PC-9 (cell line): ENCODE data around the gene CRADD. TPM values are rescaled to one million over a fixed set of nuclear protein-coding genes. Genes with fewer than 3 reads are reported as not detected.

ENCODE experiments used
- BruUV-seq: library from RNA; stranded (reverse); fragments of 400-500 nt; replicated peaks from 2 replicates; lab custom pipeline; 2021; lab: Mats Ljungman, UMichigan
- CTCF ChIA-PET: fragments of 300-600 bp; sonication (Branson Sonifier 250); formaldehyde crosslinking; loops from one replicate; lab custom pipeline; 2022; ENCODE audit warnings: antibody characterized with exemption; lab: Charles Lee
- POLR2A ChIA-PET: fragments of 300-600 bp; sonication (Branson Sonifier 250); formaldehyde crosslinking; loops from one replicate; lab custom pipeline; 2022; ENCODE audit warnings: antibody characterized with exemption; ENCODE audit not compliant: unreplicated experiment; lab: Charles Lee
- DNase-seq, 2 experiments: peaks; one replicate each; pipeline versions ENCODE4 v3.0.0 to v3.0.0-alpha.2; 2015 to 2022; ENCODE audit warnings: mixed read lengths in 1 of 2
- H2AFZ ChIP-seq: fragments of 200-600 bp; sonication (generic); 2 replicates; pipeline ENCODE4 v1.8.1; 2017; ENCODE audit warnings: antibody characterized with exemption
- H3F3A ChIP-seq: fragments of 200-600 bp; sonication (generic); 2 replicates; pipeline ENCODE4 v1.8.1; 2017; ENCODE audit warnings: antibody characterized with exemption, mild to moderate bottlenecking, low read depth; ENCODE audit not compliant: insufficient read depth
- H3K27ac ChIP-seq: fragments of 200-600 bp; sonication (generic); 2 replicates; pipeline ENCODE4 v1.6.1; 2016; ENCODE audit warnings: mixed run types
- H3K27me3 ChIP-seq: fragments of 200-600 bp; sonication (generic); 2 replicates; pipeline ENCODE4 v1.6.1; 2016; ENCODE audit warnings: low read depth, mixed run types; ENCODE audit not compliant: insufficient read depth
- H3K36me3 ChIP-seq: fragments of 200-600 bp; sonication (generic); 2 replicates; pipeline ENCODE4 v1.6.1; 2016; ENCODE audit warnings: low read depth, mixed run types
- H3K4me1 ChIP-seq: fragments of 200-600 bp; sonication (generic); replicated peaks from 2 replicates; pipeline ENCODE4 v1.6.1; 2016; ENCODE audit warnings: mixed run types; ENCODE audit not compliant: insufficient read depth
- H3K4me2 ChIP-seq: fragments of 200-600 bp; sonication (generic); 2 replicates; pipeline ENCODE4 v1.6.1; 2017; ENCODE audit warnings: mixed run types
- H3K4me3 ChIP-seq: fragments of 200-600 bp; sonication (generic); 2 replicates; pipeline ENCODE4 v1.6.1; 2016; ENCODE audit warnings: mixed run types
- H3K79me2 ChIP-seq: fragments of 200-600 bp; sonication (generic); 2 replicates; pipeline ENCODE4 v1.6.1; 2017; ENCODE audit warnings: low read depth, mixed run types
- H3K9me2 ChIP-seq: fragments of 200-600 bp; sonication (generic); 2 replicates; pipeline ENCODE4 v1.8.1; 2017; ENCODE audit warnings: mild to moderate bottlenecking; ENCODE audit not compliant: insufficient read depth
- H3K9me3 ChIP-seq: fragments of 200-600 bp; sonication (generic); 2 replicates; pipeline ENCODE4 v1.8.1; 2016; ENCODE audit warnings: low read depth; ENCODE audit not compliant: insufficient read depth
- H4K20me1 ChIP-seq: fragments of 200-600 bp; sonication (generic); 2 replicates; pipeline ENCODE4 v1.8.1; 2017; ENCODE audit not compliant: insufficient read depth
- CTCF ChIP-seq: fragments of 200-600 bp; sonication (generic); conservative IDR thresholded peaks from 2 replicates; pipeline ENCODE4 v1.6.1; 2017; ENCODE audit warnings: mixed run types, antibody characterized with exemption, mild to moderate bottlenecking, moderate library complexity
- EZH2 ChIP-seq: fragments of 200-600 bp; sonication (generic); IDR thresholded peaks from 2 replicates; pipeline ENCODE4 v1.8.0; 2017; ENCODE audit warnings: antibody characterized with exemption, low read depth
- intact Hi-C: fragments of 100-400 bp; cut with micrococcal nuclease; formaldehyde crosslinking; loops from one replicate; pipeline ENCODE4 v1.10.0; 2022; ENCODE audit not compliant: unreplicated experiment
- total RNA-seq: library from RNA; stranded (reverse); gene quantifications from 2 replicates; pipeline ENCODE4 v1.2.3, GENCODE V29; 2021

The CRADD gene
- total RNA-seq, 1 experiment from 2014 or later: 7.6 TPM

DNA sequence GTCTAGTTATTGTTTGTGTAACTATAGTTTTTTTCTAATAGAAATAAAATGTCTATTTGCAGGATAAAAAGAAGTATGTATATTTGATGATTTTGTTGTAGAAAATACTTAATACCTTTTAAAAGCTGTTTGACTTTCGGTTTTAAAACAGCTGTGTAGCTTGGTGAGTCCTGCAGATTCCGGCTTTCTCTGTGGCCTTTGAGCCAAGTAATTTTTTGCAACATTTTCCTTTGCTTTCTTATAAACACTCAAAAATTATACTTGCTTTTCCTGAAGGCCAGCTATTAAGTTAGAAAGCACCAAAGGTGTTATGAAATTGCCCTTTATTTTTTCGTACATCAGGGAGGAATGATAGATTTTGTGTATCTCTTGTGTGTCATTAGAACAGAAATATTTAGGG lies 63.6 kb downstream of the CRADD start:
- no peak overlapping the region for H2AFZ ChIP-seq

DNA sequence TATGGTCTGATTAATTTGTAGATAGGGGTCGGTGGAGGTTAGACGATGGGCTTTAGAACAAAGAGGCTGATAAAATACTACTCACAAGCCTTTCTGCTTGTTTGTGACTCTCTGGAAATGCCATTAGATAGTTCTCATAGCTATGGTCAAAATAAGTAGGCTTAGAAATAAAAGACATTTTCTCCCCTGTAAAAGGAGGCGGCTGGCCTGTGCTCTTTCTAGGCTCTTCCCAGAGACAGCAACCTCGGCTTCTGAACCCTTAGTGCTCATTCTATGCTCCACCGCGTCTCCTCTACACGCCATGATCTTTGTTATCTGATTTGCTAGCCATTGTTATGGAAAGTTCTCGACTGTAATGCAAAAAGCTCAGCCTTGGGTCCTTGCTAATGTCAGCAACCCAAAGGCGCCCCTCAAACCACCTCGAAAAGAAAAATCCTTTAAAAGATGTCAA lies 64.5 kb downstream of the CRADD start:
- no TSS peak for BruUV-seq
- Histone ChIP-seq H3K4me2 (peak overlapping the region; percentile 88), H3K27me3 (no peaks in the 10 kb centered on the region), H3F3A (peaks cover 11% of the 10 kb centered on the region; the same call in 1 of the 2 replicates), H3K4me3 (peak overlapping the region; percentile 71; the same call in 1 of the 2 replicates), H3K9me2 (no peaks in the 10 kb centered on the region), H3K27ac (no peak overlapping the region), H4K20me1 (no peaks in the 10 kb centered on the region), H3K9me3 (no peaks in the 10 kb centered on the region), H3K36me3 (no peaks in the 10 kb centered on the region), H3K4me1 (peaks cover 18% of the 10 kb centered on the region), H3K79me2 (no peaks in the 10 kb centered on the region), H2AFZ (peak overlapping the region; percentile 95)
- CTCF ChIA-PET: interaction anchor here (0.9 to 1.4 kb wide), 4 partner anchors 172 to 360 kb away, joined by 4 to 8 read pairs (median 5); no protein-coding TSS in a partner anchor
- TF ChIP-seq EZH2 (no peak), CTCF (no peak)
- intact Hi-C loops: loop anchor here (1.0 to 2.0 kb wide), 5 partner anchors 150 to 360 kb away; no protein-coding TSS in a partner anchor
- POLR2A ChIA-PET: interaction anchor here (0.7 kb wide), 1 partner anchor 45 kb away, joined by 3 read pairs; no protein-coding TSS in a partner anchor
- no peak for DNase-seq

More for the DNA sequence above, 63.6 kb downstream of the CRADD start:
- H3K4me1 ChIP-seq: peaks cover 18% of the 10 kb centered on the region
- H3K27ac ChIP-seq: no peak overlapping the region
- no peaks in the 10 kb centered on the region for H3K79me2 ChIP-seq
- no TSS peak for BruUV-seq
- no peaks in the 10 kb centered on the region for H4K20me1 ChIP-seq
- no peaks in the 10 kb centered on the region for H3K36me3 ChIP-seq
- peaks cover 11% of the 10 kb centered on the region; the same call in 1 of the 2 replicates for H3F3A ChIP-seq
- no peaks in the 10 kb centered on the region for H3K9me2 ChIP-seq
- H3K9me3 ChIP-seq: no peaks in the 10 kb centered on the region
- no peaks in the 10 kb centered on the region for H3K27me3 ChIP-seq
- no peak for DNase-seq
- TF ChIP-seq EZH2 (no peak), CTCF (no peak)
- no peak overlapping the region for H3K4me2 ChIP-seq
- intact Hi-C loops: no loop called here
- ChIA-PET POLR2A (no interaction called here), CTCF (interaction anchor here (0.6 to 1.4 kb wide), 2 partner anchors 171 to 177 kb away, joined by 3 to 4 read pairs; no protein-coding TSS in a partner anchor)
- H3K4me3 ChIP-seq: no peak overlapping the region

- POLR2A ChIA-PET: interaction anchor here (0.7 kb wide), 1 partner anchor 46 kb away, joined by 3 read pairs; no protein-coding TSS in a partner anchor
These were observed 65.1 kb downstream of the CRADD start for GRCh38 chr12:93742110-93742934.

More at GRCh38 chr12:93742110-93742934, 65.1 kb downstream of the CRADD start:
- Histone ChIP-seq H3K4me1 (peaks cover 18% of the 10 kb centered on the region), H3K27ac (peak overlapping the region; percentile 53), H3K36me3 (no peaks in the 10 kb centered on the region), H3F3A (peaks cover 11% of the 10 kb centered on the region; the same call in 1 of the 2 replicates), H3K79me2 (no peaks in the 10 kb centered on the region), H3K27me3 (no peaks in the 10 kb centered on the region), H4K20me1 (no peaks in the 10 kb centered on the region), H3K9me3 (no peaks in the 10 kb centered on the region), H3K4me3 (peak overlapping the region; percentile 71), H3K9me2 (no peaks in the 10 kb centered on the region), H3K4me2 (peak overlapping the region; percentile 88), H2AFZ (peak overlapping the region; percentile 95)
- TF ChIP-seq CTCF (peak; percentile 46; the same call in 1 of the 2 replicates), EZH2 (no peak)
- no TSS peak for BruUV-seq
- peak; percentile 72 to 73 for DNase-seq
- intact Hi-C loops: loop anchor here (1.0 to 2.0 kb wide), 5 partner anchors 151 to 359 kb away; no protein-coding TSS in a partner anchor
- CTCF ChIA-PET: interaction anchor here (0.9 to 1.4 kb wide), 4 partner anchors 173 to 360 kb away, joined by 4 to 8 read pairs (median 5); no protein-coding TSS in a partner anchor
